Ishikawa (cell line): ENCODE measurements around the gene SLC22A17.

Source experiments
- CEBPB ChIP-seq: IDR thresholded peaks from 2 replicates; pipeline ENCODE4 v1.6.1; 2012
- EGR1 ChIP-seq: IDR thresholded peaks from 2 replicates; pipeline ENCODE4 v1.6.1; 2012
- EP300 ChIP-seq: IDR thresholded peaks from 2 replicates; pipeline ENCODE4 v1.6.1; 2012; ENCODE audit warnings: borderline replicate concordance
- MAX ChIP-seq: IDR thresholded peaks from 2 replicates; pipeline ENCODE4 v1.6.1; 2012
- NFIC ChIP-seq: IDR thresholded peaks from 2 replicates; pipeline ENCODE4 v1.6.1; 2012
- RAD21 ChIP-seq: IDR thresholded peaks from 2 replicates; pipeline ENCODE4 v1.6.1; 2012; ENCODE audit warnings: low read depth
- REST ChIP-seq: IDR thresholded peaks from 2 replicates; pipeline ENCODE4 v1.6.1; 2012; ENCODE audit warnings: low read depth, mild to moderate bottlenecking
- TAF1 ChIP-seq: IDR thresholded peaks from 2 replicates; pipeline ENCODE4 v1.6.1; 2012; ENCODE audit warnings: low read depth, mild to moderate bottlenecking
- TCF12 ChIP-seq: IDR thresholded peaks from 2 replicates; pipeline ENCODE4 v1.6.1; 2012; ENCODE audit warnings: low read depth
- USF1 ChIP-seq: IDR thresholded peaks from 2 replicates; pipeline ENCODE4 v1.6.1; 2012
- YY1 ChIP-seq: IDR thresholded peaks from 2 replicates; pipeline ENCODE4 v1.6.1; 2012; ENCODE audit warnings: low read depth
- ZBTB7A ChIP-seq: IDR thresholded peaks from 2 replicates; pipeline ENCODE4 v1.6.1; 2012; ENCODE audit warnings: low read depth

- TF ChIP-seq CEBPB (no peak), TAF1 (no peak), EGR1 (no peak), REST (no peak), TCF12 (no peak), MAX (no peak), RAD21 (no peak), EP300 (no peak), USF1 (no peak), NFIC (no peak), YY1 (no peak), ZBTB7A (no peak)
Observed at GRCh38 chr14:23351681-23352505, 794 bp downstream of the SLC22A17 start.
